GM19025 (cell line): ENCODE measurements around the gene ARHGEF25.
"Not testable (repeated sequence)": the region's sequence is repeated elsewhere in the genome, so short reads cannot be mapped to it uniquely, and the experiment has no call there.

Source experiments
- ATAC-seq: cut with Tn5 transposase; IDR thresholded peaks from one replicate; pipeline ENCODE4 v1.9.1; 2021; ENCODE audit warnings: mild to moderate bottlenecking, low read depth, moderate library complexity; ENCODE audit not compliant: unreplicated experiment

Gene ARHGEF25

DNA sequence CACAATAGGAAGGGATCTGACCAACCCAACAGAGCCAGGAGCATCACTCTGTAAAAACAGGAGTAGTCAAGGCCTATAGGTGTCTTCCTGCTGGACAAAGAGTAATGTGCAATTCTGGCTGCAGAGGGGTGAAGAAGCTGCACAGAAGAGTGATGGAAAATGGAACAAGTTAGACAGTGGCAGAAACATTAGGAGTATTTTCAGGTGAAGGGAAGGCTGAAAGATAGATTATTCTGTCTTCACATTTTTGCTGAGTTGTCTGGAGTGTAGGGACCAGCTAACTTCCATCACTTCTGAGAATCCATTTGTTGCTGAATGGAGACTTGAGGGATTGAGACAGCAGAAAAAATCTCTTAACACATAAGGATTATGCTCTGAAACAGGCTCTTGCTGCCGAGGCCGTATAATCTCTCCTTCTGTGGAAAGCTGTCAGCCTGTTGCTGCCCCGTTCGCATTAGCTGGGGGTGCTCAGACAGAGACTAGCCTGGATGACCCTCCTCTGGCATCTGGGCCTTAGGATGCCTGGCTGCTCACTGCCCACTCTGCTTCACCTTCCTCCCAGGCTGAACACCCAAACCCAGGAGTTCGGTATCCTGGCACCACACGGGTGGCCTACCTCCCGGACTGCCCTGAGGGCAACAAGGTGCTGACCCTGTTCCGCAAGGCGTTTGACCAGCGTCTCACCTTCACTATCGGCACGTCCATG lies 3.1 kb upstream of the ARHGEF25 start:
- ATAC-seq = no peak

DNA sequence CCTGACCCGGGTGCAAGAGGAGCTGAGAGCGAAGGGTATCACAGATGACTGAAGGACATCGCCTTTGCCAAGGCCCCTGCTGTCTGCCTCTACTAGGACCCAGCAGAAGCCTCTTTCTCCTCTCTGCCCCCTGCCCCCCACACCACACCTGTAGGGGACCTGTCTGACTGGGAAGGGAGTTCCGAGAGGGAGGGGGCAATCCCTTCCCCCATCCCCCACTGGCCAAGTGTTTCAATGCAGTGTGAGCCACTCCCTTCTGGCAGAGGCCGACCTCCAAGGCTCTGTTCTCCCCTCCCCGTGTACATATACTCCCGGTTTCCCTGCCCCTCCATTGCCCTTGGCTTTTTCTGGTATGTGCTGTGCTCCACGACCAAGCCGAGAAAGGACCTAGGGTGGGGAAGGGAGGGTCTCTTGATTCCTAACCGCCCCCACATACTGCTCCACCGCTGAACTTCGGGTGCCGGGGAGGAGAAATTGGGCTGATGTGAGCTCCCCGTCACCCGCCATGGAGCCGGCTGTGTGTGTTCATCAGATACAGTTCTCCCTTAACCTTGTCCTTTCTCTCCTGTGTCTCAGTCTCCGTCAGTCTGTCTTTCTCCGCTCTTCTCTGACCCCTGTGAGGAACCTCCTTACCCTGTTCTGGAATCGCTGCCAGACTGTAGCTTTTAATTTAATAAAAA lies 2.0 kb upstream of the ARHGEF25 start:
- ATAC-seq = no peak

GRCh38 chr12:57609781-57610553 lies 1.3 kb upstream of the ARHGEF25 start:
- no peak for ATAC-seq

- no peak for ATAC-seq
Measured at GRCh38 chr12:57610554-57611107, 604 bp upstream of the ARHGEF25 start.

DNA sequence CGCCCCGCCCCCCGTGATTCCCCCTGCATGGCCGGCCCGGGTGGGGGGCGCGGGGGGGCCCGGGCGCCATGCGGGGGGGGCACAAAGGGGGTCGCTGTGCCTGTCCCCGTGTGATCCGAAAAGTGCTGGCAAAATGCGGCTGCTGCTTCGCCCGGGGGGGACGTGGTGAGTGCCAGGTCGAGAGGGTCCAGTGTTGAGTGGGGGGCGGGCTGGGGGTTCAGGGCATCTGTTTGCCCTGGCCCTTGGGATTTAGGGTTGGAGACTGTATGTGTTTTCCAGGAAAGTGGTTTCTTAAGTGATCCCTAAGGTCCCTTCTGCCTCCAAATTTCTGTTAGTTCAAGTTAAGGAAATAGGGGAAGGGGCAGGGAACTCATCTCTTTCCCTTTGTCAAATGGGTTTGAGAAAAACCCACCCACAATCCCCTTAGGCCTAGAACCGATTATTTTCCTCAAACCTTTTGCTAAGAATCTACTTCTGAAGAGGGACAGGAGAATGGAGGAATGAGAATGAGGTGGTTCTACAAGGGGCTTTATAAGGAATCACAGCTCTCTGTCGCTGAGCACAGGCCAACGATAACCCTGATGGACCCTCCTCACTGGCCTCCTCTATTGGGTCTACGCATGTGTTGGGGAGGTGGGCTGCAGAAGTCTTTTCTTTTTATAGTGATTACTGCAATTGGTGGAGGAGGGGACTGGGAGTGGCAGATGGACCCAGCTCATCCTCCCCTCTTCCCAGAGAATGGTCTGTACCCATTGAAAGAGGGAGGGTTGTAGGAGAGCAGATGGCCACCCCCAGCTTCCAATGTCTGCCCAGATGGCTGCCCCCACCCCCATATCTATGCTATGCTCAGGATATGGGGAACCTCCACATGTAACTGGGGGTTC lies 834 bp downstream of the ARHGEF25 start:
- no peak for ATAC-seq

GRCh38 chr12:57612711-57613426 lies 1.6 kb downstream of the ARHGEF25 start:
- no peak for ATAC-seq

DNA sequence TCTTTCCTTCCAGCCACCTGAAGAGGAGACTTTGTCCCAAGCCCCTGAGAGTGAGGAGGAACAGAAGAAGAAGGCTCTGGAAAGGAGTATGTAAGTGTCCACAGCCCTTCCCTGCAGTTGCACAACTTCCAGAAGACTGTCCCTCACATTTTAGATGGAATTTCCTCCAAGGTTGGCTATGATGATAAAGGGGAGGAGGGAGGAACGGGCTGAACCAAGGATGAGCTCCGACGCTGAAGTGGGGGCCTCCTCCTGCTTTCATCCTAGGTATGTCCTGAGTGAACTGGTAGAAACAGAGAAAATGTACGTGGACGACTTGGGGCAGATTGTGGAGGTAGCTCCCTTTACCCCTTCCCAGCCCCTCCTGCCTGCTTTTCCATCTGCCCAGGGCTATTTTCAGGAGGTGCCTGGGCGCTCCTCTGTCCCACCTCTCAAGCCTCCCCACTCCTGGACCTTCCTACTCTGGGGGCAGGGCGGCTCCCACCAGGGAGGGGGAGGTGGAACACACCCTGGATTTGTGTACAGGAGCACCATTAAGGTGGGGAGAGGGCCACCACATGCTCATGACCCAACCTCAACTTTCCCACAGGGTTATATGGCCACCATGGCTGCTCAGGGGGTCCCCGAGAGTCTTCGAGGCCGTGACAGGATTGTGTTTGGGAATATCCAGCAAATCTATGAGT lies 2.3 kb downstream of the ARHGEF25 start:
- ATAC-seq = no peak

DNA sequence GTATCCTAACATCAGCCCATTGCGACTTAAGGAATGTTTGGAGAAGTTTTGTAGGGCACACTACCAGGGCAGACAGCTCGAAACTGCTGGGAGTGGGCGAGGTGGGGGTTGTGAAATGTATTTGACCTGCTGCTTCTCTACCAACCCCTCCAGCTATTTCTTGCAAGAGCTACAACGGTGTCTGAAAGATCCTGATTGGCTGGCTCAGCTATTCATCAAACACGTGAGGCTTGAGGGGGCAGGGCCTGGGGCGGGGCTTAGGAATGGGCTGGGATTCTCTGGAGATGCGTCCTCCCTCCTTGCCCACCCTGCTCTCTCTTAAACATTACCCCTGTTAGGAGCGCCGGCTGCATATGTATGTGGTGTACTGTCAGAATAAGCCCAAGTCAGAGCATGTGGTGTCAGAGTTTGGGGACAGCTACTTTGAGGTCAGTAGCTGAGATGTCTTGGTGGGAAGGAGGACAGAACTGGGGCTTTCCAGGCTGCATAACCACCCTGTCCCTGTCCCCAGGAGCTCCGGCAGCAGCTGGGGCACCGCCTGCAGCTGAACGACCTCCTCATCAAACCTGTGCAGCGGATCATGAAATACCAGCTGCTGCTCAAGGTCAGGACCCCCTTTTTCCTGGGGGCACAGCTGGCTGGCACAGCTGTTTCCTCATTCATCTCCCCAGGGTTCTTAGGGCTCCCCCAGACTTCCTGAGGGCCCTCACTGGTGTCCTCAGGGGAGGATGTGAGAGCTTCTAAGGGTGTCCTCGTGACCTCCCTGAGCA lies 3.1 kb downstream of the ARHGEF25 start:
- ATAC-seq = peak; percentile 61

GRCh38 chr12:57614948-57615500 lies 3.8 kb downstream of the ARHGEF25 start:
- no peak for ATAC-seq

DNA sequence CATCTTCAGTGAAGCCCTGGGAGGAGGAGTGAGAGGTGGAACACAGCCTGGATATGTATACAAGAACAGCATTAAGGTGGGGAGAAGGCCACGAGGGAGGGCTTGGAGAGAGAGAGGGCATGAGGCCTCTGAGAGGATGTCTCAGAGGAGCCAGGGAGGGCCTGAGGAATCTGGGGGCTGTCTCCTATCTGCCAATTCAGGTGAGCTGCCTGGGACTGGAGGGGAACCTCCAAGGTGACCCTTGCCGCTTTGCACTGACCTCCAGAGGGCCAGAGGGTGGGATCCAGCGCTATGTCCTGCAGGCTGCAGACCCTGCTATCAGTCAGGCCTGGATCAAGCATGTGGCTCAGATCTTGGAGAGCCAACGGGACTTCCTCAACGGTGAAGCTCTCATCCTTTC lies 4.4 kb downstream of the ARHGEF25 start:
- no peak for ATAC-seq

- ATAC-seq = no peak
Measured at GRCh38 chr12:57616383-57617101, 5.3 kb downstream of the ARHGEF25 start.

GRCh38 chr12:57617942-57618341 lies 6.7 kb downstream of the ARHGEF25 start:
- no peak for ATAC-seq

DNA sequence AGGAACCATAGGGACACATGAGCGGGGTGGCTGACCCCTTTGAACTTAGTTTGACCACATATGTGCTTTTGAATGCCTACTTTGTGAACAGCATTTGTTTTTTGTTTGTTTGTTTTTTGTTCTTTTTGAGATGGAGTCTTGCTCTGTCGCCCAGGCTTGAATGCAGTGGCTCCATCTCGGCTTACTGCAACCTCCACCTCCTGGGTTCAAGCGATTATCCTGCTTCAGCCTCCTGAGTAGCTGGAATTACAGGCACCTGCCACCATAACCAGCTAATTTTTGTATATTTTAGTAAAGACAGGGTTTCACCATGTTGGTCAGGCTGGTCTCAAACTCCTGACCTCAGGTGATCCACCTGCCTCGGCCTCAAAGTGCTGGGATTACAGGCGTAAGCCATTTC lies 7.2 kb downstream of the ARHGEF25 start:
- ATAC-seq = not testable (repeated sequence)

DNA sequence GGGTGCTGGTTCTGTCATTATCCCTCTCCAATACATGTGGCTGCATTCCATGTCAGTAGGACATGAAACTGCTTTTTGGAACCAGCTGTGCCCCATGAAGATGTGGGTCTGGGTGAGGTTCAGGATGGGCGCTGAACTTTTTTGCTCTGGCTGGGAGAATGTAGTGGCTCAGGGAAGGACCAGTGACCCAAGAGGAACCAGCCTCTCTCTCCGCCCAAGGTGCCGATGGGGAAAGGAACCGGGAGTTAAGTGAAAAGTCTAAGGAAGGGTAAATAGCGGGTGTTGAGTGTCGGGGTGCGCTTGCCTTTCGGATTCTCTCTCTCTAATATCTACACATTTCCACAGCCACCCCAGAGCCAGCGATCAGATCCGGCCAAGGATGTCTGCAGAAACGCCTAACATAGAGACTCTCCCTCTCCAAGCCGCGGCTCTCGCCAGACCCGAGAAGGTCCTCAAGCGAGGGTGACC lies 7.8 kb downstream of the ARHGEF25 start:
- ATAC-seq = no peak

- no peak for ATAC-seq
Measured at GRCh38 chr12:57619434-57620244, 8.4 kb downstream of the ARHGEF25 start.

DNA sequence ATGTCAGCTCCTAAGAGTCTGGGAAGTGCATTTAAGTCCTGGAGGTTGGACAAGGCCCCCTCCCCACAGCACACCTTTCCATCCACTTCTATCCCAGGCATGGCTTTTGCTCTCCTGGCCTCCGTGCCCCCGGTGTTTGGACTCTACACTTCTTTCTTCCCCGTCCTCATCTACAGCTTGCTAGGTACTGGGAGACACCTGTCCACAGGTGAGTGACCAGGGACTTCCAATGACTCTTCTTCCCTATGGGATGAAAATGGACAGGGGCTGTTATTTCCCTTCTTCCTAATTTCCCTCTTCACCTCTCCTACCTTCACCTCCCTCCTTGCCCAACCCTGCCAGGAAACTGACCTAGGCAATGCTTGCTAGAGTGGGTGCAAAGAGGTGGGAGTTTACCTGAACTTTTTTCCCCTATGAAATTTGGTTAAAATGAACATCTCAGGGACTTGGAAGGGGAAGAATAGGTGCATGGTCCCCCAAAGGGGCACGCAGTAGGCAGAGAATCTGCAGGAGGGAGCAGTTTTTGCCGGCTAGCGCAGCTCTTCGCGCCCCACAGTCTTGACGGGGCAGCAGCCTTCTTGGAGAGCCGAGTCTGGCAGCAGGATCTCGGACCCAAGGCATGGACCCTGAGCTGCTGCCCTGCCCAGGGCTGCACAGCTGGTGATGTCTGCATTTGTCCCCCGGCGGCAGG lies 9.2 kb downstream of the ARHGEF25 start:
- no peak for ATAC-seq
